ENCODE data around the gene MAN2B2.

MAN2B2 gene

GRCh38 chr4:6658597-6659075 lies 83.6 kb downstream of the MAN2B2 start:
- DNase-seq (ENCODE audit: low read depth) = peak; percentile 47
- H3K4me3 ChIP-seq (ENCODE audit: low read length) = peak overlapping the region; percentile 20
- no peak for TF ChIP-seq CTCF (IDR thresholded peaks at IDR 0.05; ENCODE audit: insufficient read depth, low read depth, low read length, missing control alignments)

GRCh38 chr4:6659897-6660296 lies 84.9 kb downstream of the MAN2B2 start:
- no peak for DNase-seq (ENCODE audit: low read depth)
- no peak for TF ChIP-seq CTCF (IDR thresholded peaks at IDR 0.05; ENCODE audit: insufficient read depth, low read depth, low read length, missing control alignments)
- no peak overlapping the region for H3K4me3 ChIP-seq (ENCODE audit: low read length)

- DNase-seq (ENCODE audit: low read depth) = no peak
- H3K4me3 ChIP-seq (ENCODE audit: low read length) = no peak overlapping the region
- no peak for TF ChIP-seq CTCF (IDR thresholded peaks at IDR 0.05; ENCODE audit: insufficient read depth, low read depth, low read length, missing control alignments)
These were observed 85.4 kb downstream of the MAN2B2 start for GRCh38 chr4:6660430-6660829.

GRCh38 chr4:6662591-6662990 lies 87.6 kb downstream of the MAN2B2 start:
- TF ChIP-seq CTCF (IDR thresholded peaks at IDR 0.05; ENCODE audit: insufficient read depth, low read depth, low read length, missing control alignments) = no peak
- DNase-seq (ENCODE audit: low read depth) = no peak
- no peak overlapping the region for H3K4me3 ChIP-seq (ENCODE audit: low read length)

- no peak for TF ChIP-seq CTCF (IDR thresholded peaks at IDR 0.05; ENCODE audit: insufficient read depth, low read depth, low read length, missing control alignments)
- no peak overlapping the region for H3K4me3 ChIP-seq (ENCODE audit: low read length)
- DNase-seq (ENCODE audit: low read depth) = no peak
These were observed 88.8 kb downstream of the MAN2B2 start for GRCh38 chr4:6663596-6664393.

GRCh38 chr4:6665320-6665654 lies 90.3 kb downstream of the MAN2B2 start:
- no peak for TF ChIP-seq CTCF (IDR thresholded peaks at IDR 0.05; ENCODE audit: insufficient read depth, low read depth, low read length, missing control alignments)
- no peak for DNase-seq (ENCODE audit: low read depth)
- no peak overlapping the region for H3K4me3 ChIP-seq (ENCODE audit: low read length)

- no peak for TF ChIP-seq CTCF (IDR thresholded peaks at IDR 0.05; ENCODE audit: insufficient read depth, low read depth, low read length, missing control alignments)
- peak; percentile 91 for DNase-seq (ENCODE audit: low read depth)
- H3K4me3 ChIP-seq (ENCODE audit: low read length) = no peak overlapping the region
These were observed 93.4 kb downstream of the MAN2B2 start for GRCh38 chr4:6668391-6668790.
